ENCODE measurements around the gene LINGO4.

Gene LINGO4

GRCh38 chr1:151820940-151821339, 15.7 kb upstream of the LINGO4 start:
- no peak for DNase-seq (ENCODE audit: insufficient read length)
- no peak for FAIRE-seq
- TF ChIP-seq POLR2AphosphoS5 (IDR thresholded peaks at IDR 0.05; ENCODE audit: low read depth, low read length) (no peak), POLR2A (IDR thresholded peaks at IDR 0.05; ENCODE audit: low read depth, low read length) (no peak), TAF1 (IDR thresholded peaks at IDR 0.05; ENCODE audit: borderline replicate concordance, low read depth, low read length) (no peak)

GRCh38 chr1:151819976-151820623, 14.9 kb upstream of the LINGO4 start:
- FAIRE-seq (no peak), DNase-seq (ENCODE audit: insufficient read length) (no peak)
- TF ChIP-seq POLR2AphosphoS5 (IDR thresholded peaks at IDR 0.05; ENCODE audit: low read depth, low read length) (no peak), POLR2A (IDR thresholded peaks at IDR 0.05; ENCODE audit: low read depth, low read length) (no peak), TAF1 (IDR thresholded peaks at IDR 0.05; ENCODE audit: borderline replicate concordance, low read depth, low read length) (no peak)

GRCh38 chr1:151819227-151819835, 14.1 kb upstream of the LINGO4 start:
- DNase-seq (ENCODE audit: insufficient read length) = no peak
- TF ChIP-seq POLR2A (IDR thresholded peaks at IDR 0.05; ENCODE audit: low read depth, low read length) (no peak), TAF1 (IDR thresholded peaks at IDR 0.05; ENCODE audit: borderline replicate concordance, low read depth, low read length) (no peak), POLR2AphosphoS5 (IDR thresholded peaks at IDR 0.05; ENCODE audit: low read depth, low read length) (no peak)
- no peak for FAIRE-seq

GRCh38 chr1:151817353-151817730, 12.1 kb upstream of the LINGO4 start:
- TF ChIP-seq TAF1 (IDR thresholded peaks at IDR 0.05; ENCODE audit: borderline replicate concordance, low read depth, low read length) = no peak
- TF ChIP-seq POLR2AphosphoS5 (IDR thresholded peaks at IDR 0.05; ENCODE audit: low read depth, low read length) = no peak
- no peak for TF ChIP-seq POLR2A (IDR thresholded peaks at IDR 0.05; ENCODE audit: low read depth, low read length)
- FAIRE-seq (no peak), DNase-seq (ENCODE audit: insufficient read length) (no peak)

- no peak for TF ChIP-seq POLR2AphosphoS5 (IDR thresholded peaks at IDR 0.05; ENCODE audit: low read depth, low read length)
- no peak for TF ChIP-seq POLR2A (IDR thresholded peaks at IDR 0.05; ENCODE audit: low read depth, low read length)
- TF ChIP-seq TAF1 (IDR thresholded peaks at IDR 0.05; ENCODE audit: borderline replicate concordance, low read depth, low read length) = no peak
- FAIRE-seq = no peak
- no peak for DNase-seq (ENCODE audit: insufficient read length)
Observed at GRCh38 chr1:151816548-151817352, 11.5 kb upstream of the LINGO4 start.

GRCh38 chr1:151815716-151816327, 10.6 kb upstream of the LINGO4 start:
- no peak for TF ChIP-seq POLR2AphosphoS5 (IDR thresholded peaks at IDR 0.05; ENCODE audit: low read depth, low read length)
- TF ChIP-seq TAF1 (IDR thresholded peaks at IDR 0.05; ENCODE audit: borderline replicate concordance, low read depth, low read length) = no peak
- TF ChIP-seq POLR2A (IDR thresholded peaks at IDR 0.05; ENCODE audit: low read depth, low read length) = no peak
- FAIRE-seq (no peak), DNase-seq (ENCODE audit: insufficient read length) (no peak)

GRCh38 chr1:151814971-151815545, 9.8 kb upstream of the LINGO4 start:
- TF ChIP-seq TAF1 (IDR thresholded peaks at IDR 0.05; ENCODE audit: borderline replicate concordance, low read depth, low read length) = no peak
- no peak for TF ChIP-seq POLR2A (IDR thresholded peaks at IDR 0.05; ENCODE audit: low read depth, low read length)
- DNase-seq (ENCODE audit: insufficient read length) = no peak
- FAIRE-seq = no peak

GRCh38 chr1:151814426-151814825, 9.2 kb upstream of the LINGO4 start:
- DNase-seq (ENCODE audit: insufficient read length) = no peak
- TF ChIP-seq TAF1 (IDR thresholded peaks at IDR 0.05; ENCODE audit: borderline replicate concordance, low read depth, low read length) (no peak), POLR2AphosphoS5 (IDR thresholded peaks at IDR 0.05; ENCODE audit: low read depth, low read length) (no peak), POLR2A (IDR thresholded peaks at IDR 0.05; ENCODE audit: low read depth, low read length) (no peak)
- FAIRE-seq = no peak

GRCh38 chr1:151813271-151813977, 8.2 kb upstream of the LINGO4 start:
- FAIRE-seq (no peak), DNase-seq (ENCODE audit: insufficient read length) (no peak)
- no peak for TF ChIP-seq POLR2A (IDR thresholded peaks at IDR 0.05; ENCODE audit: low read depth, low read length)
- TF ChIP-seq TAF1 (IDR thresholded peaks at IDR 0.05; ENCODE audit: borderline replicate concordance, low read depth, low read length) = no peak
- TF ChIP-seq POLR2AphosphoS5 (IDR thresholded peaks at IDR 0.05; ENCODE audit: low read depth, low read length) = no peak

- no peak for TF ChIP-seq POLR2AphosphoS5 (IDR thresholded peaks at IDR 0.05; ENCODE audit: low read depth, low read length)
- no peak for TF ChIP-seq TAF1 (IDR thresholded peaks at IDR 0.05; ENCODE audit: borderline replicate concordance, low read depth, low read length)
- TF ChIP-seq POLR2A (IDR thresholded peaks at IDR 0.05; ENCODE audit: low read depth, low read length) = no peak
- FAIRE-seq (no peak), DNase-seq (ENCODE audit: insufficient read length) (no peak)
Observed at GRCh38 chr1:151811181-151811580, 6.0 kb upstream of the LINGO4 start.
